Measurements from ENCODE around the gene ACLY. TPM values are rescaled to one million over a fixed set of nuclear protein-coding genes. Genes with fewer than 3 reads are reported as not detected.
"Not testable (repeated sequence)": the region's sequence is repeated elsewhere in the genome, so short reads cannot be mapped to it uniquely, and the experiment has no call there.

The ACLY gene
- total RNA-seq, 1 experiment from 2014 or later, result 350 TPM

DNA sequence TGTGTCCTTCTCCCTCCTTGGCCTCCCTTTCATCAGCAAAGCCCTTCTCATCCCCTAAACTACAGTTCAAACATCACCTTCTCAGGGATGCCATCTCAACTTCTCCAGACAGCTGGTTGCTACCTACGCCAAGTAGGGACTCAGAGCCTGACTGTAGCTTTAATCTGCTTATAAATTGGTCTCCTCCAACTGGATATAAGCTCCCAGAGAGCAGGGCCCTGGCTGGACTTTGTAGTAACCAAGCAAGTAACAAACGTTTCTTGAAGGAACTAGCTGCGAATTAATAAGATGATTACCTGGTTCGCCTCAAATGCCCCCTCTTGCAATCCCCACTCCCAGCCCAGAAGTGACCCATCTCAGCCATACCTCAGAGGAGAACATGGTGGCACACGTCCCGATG, 36.0 kb downstream of the ACLY start:
- ATAC-seq (no peak), DNase-seq (ENCODE audit: low spot score) (no peak)
- Mint-ChIP-seq H3K4me3 (no peak overlapping the region), H3K9me3 (peaks cover 7% of the 10 kb centered on the region; the same call in 1 of the 2 replicates), H3K36me3 (peaks cover 81% of the 10 kb centered on the region), H3K27me3 (ENCODE audit: low read depth) (no peaks in the 10 kb centered on the region), H3K4me1 (no peaks in the 10 kb centered on the region), H3K27ac (peak overlapping the region; percentile 20)
- CTCF ChIA-PET, result interaction anchor here (1.3 to 1.7 kb wide), 2 partner anchors 72 to 145 kb away, joined by 3 to 7 read pairs; no protein-coding TSS in a partner anchor
- POLR2A ChIA-PET, result interaction anchor here (1.1 kb wide), 1 partner anchor 18 kb away, joined by 3 read pairs; the partner anchor contains the start of gene KLHL11
- TF ChIP-seq CBFB (CRISPR knock-in tag; IDR thresholded peaks at IDR 0.05; ENCODE audit: low read depth) (no peak), JUN (CRISPR knock-in tag; IDR thresholded peaks at IDR 0.05) (no peak)
- TF ChIP-seq, protein P1, sequence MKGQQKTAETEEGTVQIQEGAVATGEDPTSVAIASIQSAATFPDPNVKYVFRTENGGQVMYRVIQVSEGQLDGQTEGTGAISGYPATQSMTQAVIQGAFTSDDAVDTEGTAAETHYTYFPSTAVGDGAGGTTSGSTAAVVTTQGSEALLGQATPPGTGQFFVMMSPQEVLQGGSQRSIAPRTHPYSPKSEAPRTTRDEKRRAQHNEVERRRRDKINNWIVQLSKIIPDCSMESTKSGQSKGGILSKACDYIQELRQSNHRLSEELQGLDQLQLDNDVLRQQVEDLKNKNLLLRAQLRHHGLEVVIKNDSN (CRISPR knock-in tag; IDR thresholded peaks at IDR 0.05), result no peak
- TF ChIP-seq, protein P2, sequence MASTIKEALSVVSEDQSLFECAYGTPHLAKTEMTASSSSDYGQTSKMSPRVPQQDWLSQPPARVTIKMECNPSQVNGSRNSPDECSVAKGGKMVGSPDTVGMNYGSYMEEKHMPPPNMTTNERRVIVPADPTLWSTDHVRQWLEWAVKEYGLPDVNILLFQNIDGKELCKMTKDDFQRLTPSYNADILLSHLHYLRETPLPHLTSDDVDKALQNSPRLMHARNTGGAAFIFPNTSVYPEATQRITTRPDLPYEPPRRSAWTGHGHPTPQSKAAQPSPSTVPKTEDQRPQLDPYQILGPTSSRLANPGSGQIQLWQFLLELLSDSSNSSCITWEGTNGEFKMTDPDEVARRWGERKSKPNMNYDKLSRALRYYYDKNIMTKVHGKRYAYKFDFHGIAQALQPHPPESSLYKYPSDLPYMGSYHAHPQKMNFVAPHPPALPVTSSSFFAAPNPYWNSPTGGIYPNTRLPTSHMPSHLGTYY (CRISPR knock-in tag; IDR thresholded peaks at IDR 0.05), result no peak
- TF ChIP-seq, protein P3, sequence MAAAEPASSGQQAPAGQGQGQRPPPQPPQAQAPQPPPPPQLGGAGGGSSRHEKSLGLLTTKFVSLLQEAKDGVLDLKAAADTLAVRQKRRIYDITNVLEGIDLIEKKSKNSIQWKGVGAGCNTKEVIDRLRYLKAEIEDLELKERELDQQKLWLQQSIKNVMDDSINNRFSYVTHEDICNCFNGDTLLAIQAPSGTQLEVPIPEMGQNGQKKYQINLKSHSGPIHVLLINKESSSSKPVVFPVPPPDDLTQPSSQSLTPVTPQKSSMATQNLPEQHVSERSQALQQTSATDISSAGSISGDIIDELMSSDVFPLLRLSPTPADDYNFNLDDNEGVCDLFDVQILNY (CRISPR knock-in tag; IDR thresholded peaks at IDR 0.05), result no peak
- TF ChIP-seq, protein P4, sequence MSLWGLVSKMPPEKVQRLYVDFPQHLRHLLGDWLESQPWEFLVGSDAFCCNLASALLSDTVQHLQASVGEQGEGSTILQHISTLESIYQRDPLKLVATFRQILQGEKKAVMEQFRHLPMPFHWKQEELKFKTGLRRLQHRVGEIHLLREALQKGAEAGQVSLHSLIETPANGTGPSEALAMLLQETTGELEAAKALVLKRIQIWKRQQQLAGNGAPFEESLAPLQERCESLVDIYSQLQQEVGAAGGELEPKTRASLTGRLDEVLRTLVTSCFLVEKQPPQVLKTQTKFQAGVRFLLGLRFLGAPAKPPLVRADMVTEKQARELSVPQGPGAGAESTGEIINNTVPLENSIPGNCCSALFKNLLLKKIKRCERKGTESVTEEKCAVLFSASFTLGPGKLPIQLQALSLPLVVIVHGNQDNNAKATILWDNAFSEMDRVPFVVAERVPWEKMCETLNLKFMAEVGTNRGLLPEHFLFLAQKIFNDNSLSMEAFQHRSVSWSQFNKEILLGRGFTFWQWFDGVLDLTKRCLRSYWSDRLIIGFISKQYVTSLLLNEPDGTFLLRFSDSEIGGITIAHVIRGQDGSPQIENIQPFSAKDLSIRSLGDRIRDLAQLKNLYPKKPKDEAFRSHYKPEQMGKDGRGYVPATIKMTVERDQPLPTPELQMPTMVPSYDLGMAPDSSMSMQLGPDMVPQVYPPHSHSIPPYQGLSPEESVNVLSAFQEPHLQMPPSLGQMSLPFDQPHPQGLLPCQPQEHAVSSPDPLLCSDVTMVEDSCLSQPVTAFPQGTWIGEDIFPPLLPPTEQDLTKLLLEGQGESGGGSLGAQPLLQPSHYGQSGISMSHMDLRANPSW (CRISPR knock-in tag; conservative IDR thresholded peaks at IDR 0.05; ENCODE audit: low read depth), result no peak
- TF ChIP-seq, protein P5, sequence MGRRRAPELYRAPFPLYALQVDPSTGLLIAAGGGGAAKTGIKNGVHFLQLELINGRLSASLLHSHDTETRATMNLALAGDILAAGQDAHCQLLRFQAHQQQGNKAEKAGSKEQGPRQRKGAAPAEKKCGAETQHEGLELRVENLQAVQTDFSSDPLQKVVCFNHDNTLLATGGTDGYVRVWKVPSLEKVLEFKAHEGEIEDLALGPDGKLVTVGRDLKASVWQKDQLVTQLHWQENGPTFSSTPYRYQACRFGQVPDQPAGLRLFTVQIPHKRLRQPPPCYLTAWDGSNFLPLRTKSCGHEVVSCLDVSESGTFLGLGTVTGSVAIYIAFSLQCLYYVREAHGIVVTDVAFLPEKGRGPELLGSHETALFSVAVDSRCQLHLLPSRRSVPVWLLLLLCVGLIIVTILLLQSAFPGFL (CRISPR knock-in tag; IDR thresholded peaks at IDR 0.05; ENCODE audit: borderline replicate concordance), result no peak

DNA sequence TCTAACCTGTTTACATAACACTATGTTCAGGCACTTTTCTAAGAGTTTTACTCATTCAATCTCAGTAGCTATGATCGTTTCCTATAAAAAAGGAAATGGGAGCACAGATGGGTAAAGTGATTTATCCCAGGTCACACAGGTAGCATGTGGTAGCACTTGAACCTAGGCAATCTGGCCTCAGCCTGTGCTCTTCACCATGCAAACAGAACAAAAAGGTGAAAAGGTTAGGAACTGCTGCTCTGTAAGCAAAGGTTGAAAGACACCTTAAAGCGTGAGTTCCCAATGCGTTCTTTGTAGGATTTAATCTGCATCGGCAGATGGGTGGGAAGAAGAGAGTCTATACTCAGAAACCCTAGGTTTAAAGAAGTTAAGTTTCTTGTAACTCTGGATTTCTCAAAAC, 38.6 kb downstream of the ACLY start:
- POLR2A ChIA-PET, result no interaction called here
- H3K4me1 Mint-ChIP-seq, result no peaks in the 10 kb centered on the region
- H3K27me3 Mint-ChIP-seq (ENCODE audit: low read depth), result no peaks in the 10 kb centered on the region
- TF ChIP-seq TCF7 (CRISPR knock-in tag; IDR thresholded peaks at IDR 0.05; ENCODE audit: low read depth), result no peak
- TF ChIP-seq ZNF317 (CRISPR knock-in tag; IDR thresholded peaks at IDR 0.05; ENCODE audit: borderline replicate concordance, low read depth), result no peak
- TF ChIP-seq GABPB1 (CRISPR knock-in tag; IDR thresholded peaks at IDR 0.05), result no peak
- TF ChIP-seq JUN (CRISPR knock-in tag; IDR thresholded peaks at IDR 0.05), result no peak
- TF ChIP-seq FOXJ3 (CRISPR knock-in tag; IDR thresholded peaks at IDR 0.05; ENCODE audit: borderline replicate concordance), result no peak
- TF ChIP-seq RORB (CRISPR knock-in tag; IDR thresholded peaks at IDR 0.05), result no peak
- TF ChIP-seq, protein P6, sequence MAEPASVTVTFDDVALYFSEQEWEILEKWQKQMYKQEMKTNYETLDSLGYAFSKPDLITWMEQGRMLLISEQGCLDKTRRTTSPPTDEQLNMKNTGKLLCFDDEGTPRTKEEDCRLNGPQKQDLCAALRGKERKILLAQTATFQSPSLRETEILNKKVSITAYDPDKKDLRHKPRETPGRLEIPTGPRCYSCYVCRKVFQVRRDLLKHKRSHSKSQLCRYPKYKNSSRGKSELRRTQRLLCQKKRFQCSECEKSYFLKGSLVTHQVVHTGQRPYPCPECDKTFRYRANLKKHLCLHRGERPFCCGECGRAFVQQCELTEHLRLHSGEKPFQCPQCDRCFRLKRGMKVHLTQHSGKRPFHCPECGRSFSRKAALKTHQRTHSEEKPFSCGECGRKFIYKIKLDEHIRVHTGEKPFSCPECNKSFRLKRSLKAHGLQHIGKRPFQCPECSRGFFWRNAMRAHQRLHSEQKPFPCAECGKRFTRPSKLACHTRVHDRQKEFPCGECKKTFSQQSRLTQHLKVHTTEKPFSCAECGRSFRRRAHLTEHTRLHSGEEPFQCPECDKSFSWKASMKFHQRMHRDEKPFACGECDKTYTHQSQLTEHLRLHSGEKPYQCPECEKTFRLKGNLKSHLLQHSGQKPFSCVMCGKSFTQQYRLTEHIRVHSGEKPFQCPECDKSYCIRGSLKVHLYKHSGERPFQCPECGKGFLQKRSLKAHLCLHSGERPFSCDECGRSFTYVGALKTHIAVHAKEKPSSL (CRISPR knock-in tag; conservative IDR thresholded peaks at IDR 0.05), result no peak
- no peak for TF ChIP-seq NR1H2 (CRISPR knock-in tag; IDR thresholded peaks at IDR 0.05)
- H3K4me3 Mint-ChIP-seq, result no peak overlapping the region
- H3K27ac Mint-ChIP-seq, result peak overlapping the region; percentile 85
- ATAC-seq (no peak), DNase-seq (ENCODE audit: low spot score) (no peak)
- peaks cover 80% of the 10 kb centered on the region for H3K36me3 Mint-ChIP-seq
- CTCF ChIA-PET, result no interaction called here
- H3K9me3 Mint-ChIP-seq, result peaks cover 16% of the 10 kb centered on the region; the same call in 1 of the 2 replicates

DNA sequence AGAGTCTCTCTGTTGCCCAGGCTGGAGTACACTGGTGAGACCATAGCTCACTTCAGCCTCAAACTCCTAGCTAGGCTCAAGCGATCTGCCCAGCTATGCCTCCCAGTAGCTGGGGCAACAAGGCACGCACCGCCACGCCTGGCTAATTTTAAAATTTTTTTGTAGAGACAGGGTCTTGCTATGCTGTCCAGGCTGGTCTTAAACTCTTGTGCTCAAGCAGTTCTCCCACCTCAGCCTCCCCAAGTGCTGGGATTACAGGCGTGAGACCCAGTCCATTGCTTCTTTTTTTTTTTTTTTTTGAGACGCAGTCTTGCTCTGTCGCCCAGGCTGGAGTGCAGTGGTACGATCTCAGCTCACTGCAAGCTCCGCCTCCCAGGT, 44.5 kb downstream of the ACLY start:
- peaks cover 89% of the 10 kb centered on the region for H3K36me3 Mint-ChIP-seq

More for the DNA sequence above, 44.5 kb downstream of the ACLY start:
- H3K9me3 Mint-ChIP-seq, result peaks cover 16% of the 10 kb centered on the region; the same call in 1 of the 2 replicates
- ATAC-seq; H3K27ac Mint-ChIP-seq; DNase-seq (ENCODE audit: low spot score); POLR2A ChIA-PET; H3K4me3 Mint-ChIP-seq; H3K4me1 Mint-ChIP-seq; H3K27me3 Mint-ChIP-seq (ENCODE audit: low read depth): not testable (repeated sequence)
- CTCF ChIA-PET, result interaction anchor here (1.3 kb wide), 1 partner anchor 88 kb away, joined by 3 read pairs; the partner anchor contains the start of gene JUP
